Hepatocyte (in vitro differentiated cells): ENCODE results near the gene ANKHD1. TPM values are rescaled to one million over a fixed set of nuclear protein-coding genes. Genes with fewer than 3 reads are reported as not detected.

Experiments
- DNase-seq: peaks from one replicate; pipeline ENCODE4 v3.0.0-alpha.2; 2016; ENCODE audit warnings: low spot score
- H2AFZ ChIP-seq: fragments of 200-600 bp; sonication (generic); 2 replicates; pipeline ENCODE4 v1.6.0; 2016; ENCODE audit warnings: antibody characterized with exemption, mild to moderate bottlenecking
- H3K27ac ChIP-seq: fragments of 200-600 bp; sonication (generic); 2 replicates; pipeline ENCODE4 v1.5.1; 2016; ENCODE audit warnings: mild to moderate bottlenecking
- H3K27me3 ChIP-seq: fragments of 200-600 bp; sonication (generic); 2 replicates; pipeline ENCODE4 v1.6.1; 2016
- H3K36me3 ChIP-seq: fragments of 200-600 bp; sonication (generic); replicated peaks from 2 replicates; pipeline ENCODE4 v1.5.1; 2016; ENCODE audit warnings: low read depth; ENCODE audit not compliant: insufficient read depth
- H3K4me1 ChIP-seq: fragments of 200-600 bp; sonication (generic); 2 replicates; pipeline ENCODE4 v1.5.1; 2016; ENCODE audit warnings: mild to moderate bottlenecking, moderate library complexity; ENCODE audit not compliant: insufficient read depth
- H3K4me2 ChIP-seq: fragments of 200-600 bp; sonication (generic); 2 replicates; pipeline ENCODE4 v1.6.0; 2016
- H3K4me3 ChIP-seq: fragments of 200-600 bp; sonication (generic); 2 replicates; pipeline ENCODE4 v1.5.1; 2016; ENCODE audit warnings: mild to moderate bottlenecking
- H3K79me2 ChIP-seq: fragments of 200-600 bp; sonication (generic); 2 replicates; pipeline ENCODE4 v1.6.0; 2017; ENCODE audit warnings: mild to moderate bottlenecking
- H3K9me2 ChIP-seq: fragments of 200-600 bp; sonication (generic); replicated peaks from 2 replicates; pipeline ENCODE4 v1.6.0; 2017; ENCODE audit warnings: mild to moderate bottlenecking; ENCODE audit not compliant: insufficient read depth
- H3K9me3 ChIP-seq: fragments of 200-600 bp; sonication (generic); 2 replicates; pipeline ENCODE4 v1.5.1; 2016; ENCODE audit warnings: low read depth, mild to moderate bottlenecking
- H4K20me1 ChIP-seq: fragments of 200-600 bp; sonication (generic); 2 replicates; pipeline ENCODE4 v1.6.0; 2016; ENCODE audit warnings: mild to moderate bottlenecking; ENCODE audit not compliant: insufficient read depth, poor library complexity, severe bottlenecking
- CTCF ChIP-seq: fragments of 200-600 bp; sonication (generic); IDR thresholded peaks from 2 replicates; pipeline ENCODE4 v1.5.1; 2016; ENCODE audit warnings: antibody characterized with exemption, mild to moderate bottlenecking; ENCODE audit not compliant: poor library complexity
- EZH2 ChIP-seq: fragments of 200-600 bp; sonication (generic); IDR thresholded peaks from 2 replicates; pipeline ENCODE4 v1.6.1; 2016; ENCODE audit warnings: antibody characterized with exemption, mild to moderate bottlenecking, borderline replicate concordance
- EZH2phosphoT487 ChIP-seq: fragments of 200-600 bp; sonication (generic); IDR thresholded peaks from one replicate; pipeline ENCODE4 v1.6.1; 2018; ENCODE audit warnings: antibody characterized with exemption, mild to moderate bottlenecking, low read depth, moderate library complexity; ENCODE audit not compliant: unreplicated experiment, severe bottlenecking
- whole genome bisulfite sequencing: methylation state at CpG from one replicate; pipeline ENCODE4 v1.1.6; 2016; ENCODE audit warnings: low lambda C conversion rate; ENCODE audit errors: missing lambda C conversion rate; 5-methylcytosine and 5-hydroxymethylcytosine counted together
- polyA plus RNA-seq: library from polyadenylated mRNA; unstranded; fragments of >200 nt; fragmentation: Nextera tagmentation; extraction: Ambion mirVana; gene quantifications from 2 replicates; pipeline ENCODE4 v1.2.1, GENCODE V29; 2016
- total RNA-seq: library from RNA; depleted of rRNA; stranded (reverse); fragments of >200 nt; gene quantifications from 2 replicates; pipeline ENCODE4 v1.2.3, GENCODE V29; 2014

The ANKHD1 gene
- total and polyA plus RNA-seq, 2 experiments from 2014 or later = 53.6 to 70.7 TPM

- Histone ChIP-seq H3K4me1 (peaks cover 23% of the 10 kb centered on the region), H3K4me3 (no peak within 1 kb of the TSS)
Observed at GRCh38 chr5:140547508-140548299, 146.1 kb downstream of the ANKHD1 start, which contains the start of gene EIF4EBP3. Gene EIF4EBP3, plus strand, starts transcription at chr5:140547662. Its CDS starts 76 bp downstream, at chr5:140547738.

GRCh38 chr5:140548300-140548688, 146.7 kb downstream of the ANKHD1 start:
- Histone ChIP-seq H3K9me3 (no peaks in the 10 kb centered on the region), H3K9me2 (no peaks in the 10 kb centered on the region), H3K4me2 (peak overlapping the region; percentile 82), H4K20me1 (no peaks in the 10 kb centered on the region), H3K4me3 (no peak overlapping the region), H3K4me1 (peaks cover 23% of the 10 kb centered on the region), H3K27me3 (no peaks in the 10 kb centered on the region), H3K36me3 (no peaks in the 10 kb centered on the region), H2AFZ (no peak overlapping the region), H3K79me2 (peaks cover 10% of the 10 kb centered on the region), H3K27ac (peak overlapping the region; percentile 76)
- WGBS = 32% methylated on average over 5 of the region's 5 CpGs
- peak; percentile 37 for DNase-seq
- TF ChIP-seq EZH2 (no peak), CTCF (no peak), EZH2phosphoT487 (no peak)

More at GRCh38 chr5:140547508-140548299, 146.1 kb downstream of the ANKHD1 start, which contains the start of gene EIF4EBP3:
- WGBS = 10% methylated on average over 52 of the region's 52 CpGs
- DNase-seq = peak; percentile 98
- Histone ChIP-seq H3K27me3 (no peaks in the 10 kb centered on the region), H3K4me2 (peak within 1 kb of the TSS; percentile 82), H3K9me3 (no peaks in the 10 kb centered on the region), H4K20me1 (no peaks in the 10 kb centered on the region), H2AFZ (peak within 1 kb of the TSS; percentile 15), H3K9me2 (no peaks in the 10 kb centered on the region), H3K79me2 (peaks cover 4% of the 10 kb centered on the region), H3K36me3 (no peaks in the 10 kb centered on the region), H3K27ac (peak within 1 kb of the TSS; percentile 79)
- TF ChIP-seq CTCF (peak; percentile 47), EZH2phosphoT487 (no peak)

GRCh38 chr5:140548791-140549190, 147.2 kb downstream of the ANKHD1 start:
- no peaks in the 10 kb centered on the region for H4K20me1 ChIP-seq
- TF ChIP-seq EZH2 (no peak), CTCF (no peak), EZH2phosphoT487 (no peak)
- H3K9me2 ChIP-seq = no peaks in the 10 kb centered on the region
- H3K4me2 ChIP-seq = peak overlapping the region; percentile 82
- no peak for DNase-seq
- H2AFZ ChIP-seq = no peak overlapping the region
- peaks cover 23% of the 10 kb centered on the region for H3K4me1 ChIP-seq
- H3K27ac ChIP-seq = peak overlapping the region; percentile 76
- no peaks in the 10 kb centered on the region for H3K36me3 ChIP-seq
- 88% methylated on average over 7 of the region's 7 CpGs for WGBS
- peaks cover 15% of the 10 kb centered on the region for H3K79me2 ChIP-seq
- no peak overlapping the region for H3K4me3 ChIP-seq
- no peaks in the 10 kb centered on the region for H3K9me3 ChIP-seq
- H3K27me3 ChIP-seq = no peaks in the 10 kb centered on the region
